Bronchial epithelial cell (primary cell): Measurements from ENCODE around the gene CSNK2B. TPM values are rescaled to one million over a fixed set of nuclear protein-coding genes. Genes with fewer than 3 reads are reported as not detected.

Source experiments
- DNase-seq: peaks from one replicate; pipeline ENCODE4 v3.0.0-alpha.2; 2010; ENCODE audit warnings: low read depth
- FAIRE-seq: peaks from 2 replicates; lab custom pipeline; 2011; peaks lifted over from hg19 to GRCh38; lab: Jason Lieb, UNC
- H3K27me3 ChIP-seq: 2 replicates; pipeline ENCODE4 v1.5.1; 2011; ENCODE audit warnings: low read length; ENCODE audit not compliant: control insufficient read depth, insufficient read depth
- H3K36me3 ChIP-seq: 2 replicates; pipeline ENCODE4 v1.5.1; 2011; ENCODE audit warnings: low read length; ENCODE audit not compliant: control insufficient read depth, insufficient read depth
- H3K4me3 ChIP-seq: 2 replicates; pipeline ENCODE4 v1.5.1; 2011; ENCODE audit warnings: mild to moderate bottlenecking, low read depth, low read length, control low read depth
- total RNA-seq: library from RNA; depleted of rRNA; stranded (reverse); fragments of >200 nt; gene quantifications from 2 replicates; pipeline ENCODE4 v1.2.1, GENCODE V29; 2014
- TF ChIP-seq, protein P1 (sequence below): IDR thresholded peaks from 2 replicates; pipeline ENCODE4 v1.5.1; 2011; ENCODE audit warnings: mild to moderate bottlenecking, moderate library complexity, low read length, control low read depth, inconsistent platforms; ENCODE audit not compliant: insufficient read depth, severe bottlenecking

CSNK2B gene
- total RNA-seq, 1 donor from 2014 or later: 61.1 TPM

DNA sequence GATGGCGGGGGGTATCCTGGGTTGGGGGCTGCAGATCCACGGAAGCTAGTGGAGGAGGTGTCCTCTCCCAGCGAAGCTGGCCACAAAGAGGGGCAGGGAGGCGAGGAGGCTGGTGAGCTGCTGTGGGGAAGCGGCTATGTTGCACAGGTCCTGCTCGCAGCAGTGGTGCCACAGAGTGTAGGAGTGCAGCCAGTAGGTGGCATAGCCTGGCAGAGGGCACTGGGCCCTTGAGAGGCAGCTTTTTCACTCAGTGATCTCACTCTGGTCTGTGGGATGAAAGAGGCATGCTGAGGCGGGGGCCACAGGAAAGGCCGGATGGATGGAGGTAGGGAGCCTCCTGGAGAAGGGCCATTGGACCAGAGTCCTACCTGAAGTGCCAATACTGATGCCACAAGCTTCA is 46.4 kb downstream of the CSNK2B start:
- DNase-seq (no peak), FAIRE-seq (peak; percentile 75)
- no peak overlapping the region for H3K4me3 ChIP-seq
- H3K27me3 ChIP-seq: no peaks in the 10 kb centered on the region
- TF ChIP-seq, protein P1, sequence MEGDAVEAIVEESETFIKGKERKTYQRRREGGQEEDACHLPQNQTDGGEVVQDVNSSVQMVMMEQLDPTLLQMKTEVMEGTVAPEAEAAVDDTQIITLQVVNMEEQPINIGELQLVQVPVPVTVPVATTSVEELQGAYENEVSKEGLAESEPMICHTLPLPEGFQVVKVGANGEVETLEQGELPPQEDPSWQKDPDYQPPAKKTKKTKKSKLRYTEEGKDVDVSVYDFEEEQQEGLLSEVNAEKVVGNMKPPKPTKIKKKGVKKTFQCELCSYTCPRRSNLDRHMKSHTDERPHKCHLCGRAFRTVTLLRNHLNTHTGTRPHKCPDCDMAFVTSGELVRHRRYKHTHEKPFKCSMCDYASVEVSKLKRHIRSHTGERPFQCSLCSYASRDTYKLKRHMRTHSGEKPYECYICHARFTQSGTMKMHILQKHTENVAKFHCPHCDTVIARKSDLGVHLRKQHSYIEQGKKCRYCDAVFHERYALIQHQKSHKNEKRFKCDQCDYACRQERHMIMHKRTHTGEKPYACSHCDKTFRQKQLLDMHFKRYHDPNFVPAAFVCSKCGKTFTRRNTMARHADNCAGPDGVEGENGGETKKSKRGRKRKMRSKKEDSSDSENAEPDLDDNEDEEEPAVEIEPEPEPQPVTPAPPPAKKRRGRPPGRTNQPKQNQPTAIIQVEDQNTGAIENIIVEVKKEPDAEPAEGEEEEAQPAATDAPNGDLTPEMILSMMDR: peak; percentile 57
- H3K36me3 ChIP-seq: no peaks in the 10 kb centered on the region

DNA sequence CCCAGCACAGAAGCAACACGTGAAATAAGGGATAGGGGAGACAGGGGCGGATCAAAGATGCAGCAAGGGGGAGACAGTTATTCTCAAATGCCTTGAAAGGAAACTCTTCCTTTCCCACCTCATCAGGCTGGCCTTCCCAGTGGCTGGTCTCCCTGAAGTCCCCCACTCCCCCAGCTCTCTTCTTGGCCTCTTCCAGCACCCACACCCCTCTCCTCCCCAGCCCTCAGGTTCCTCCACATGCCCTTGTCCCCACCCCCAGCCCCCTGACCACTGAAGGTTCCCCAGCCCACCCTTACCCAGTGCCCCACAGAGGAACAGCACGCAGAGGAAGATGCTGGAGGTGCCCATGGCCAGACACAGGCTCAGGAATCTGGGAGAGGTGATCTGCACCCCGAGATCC is 47.6 kb downstream of the CSNK2B start:
- Histone ChIP-seq H3K4me3 (no peak overlapping the region), H3K36me3 (no peaks in the 10 kb centered on the region), H3K27me3 (no peaks in the 10 kb centered on the region)
- no peak for DNase-seq
- TF ChIP-seq, protein P1: no peak
- no peak for FAIRE-seq

DNA sequence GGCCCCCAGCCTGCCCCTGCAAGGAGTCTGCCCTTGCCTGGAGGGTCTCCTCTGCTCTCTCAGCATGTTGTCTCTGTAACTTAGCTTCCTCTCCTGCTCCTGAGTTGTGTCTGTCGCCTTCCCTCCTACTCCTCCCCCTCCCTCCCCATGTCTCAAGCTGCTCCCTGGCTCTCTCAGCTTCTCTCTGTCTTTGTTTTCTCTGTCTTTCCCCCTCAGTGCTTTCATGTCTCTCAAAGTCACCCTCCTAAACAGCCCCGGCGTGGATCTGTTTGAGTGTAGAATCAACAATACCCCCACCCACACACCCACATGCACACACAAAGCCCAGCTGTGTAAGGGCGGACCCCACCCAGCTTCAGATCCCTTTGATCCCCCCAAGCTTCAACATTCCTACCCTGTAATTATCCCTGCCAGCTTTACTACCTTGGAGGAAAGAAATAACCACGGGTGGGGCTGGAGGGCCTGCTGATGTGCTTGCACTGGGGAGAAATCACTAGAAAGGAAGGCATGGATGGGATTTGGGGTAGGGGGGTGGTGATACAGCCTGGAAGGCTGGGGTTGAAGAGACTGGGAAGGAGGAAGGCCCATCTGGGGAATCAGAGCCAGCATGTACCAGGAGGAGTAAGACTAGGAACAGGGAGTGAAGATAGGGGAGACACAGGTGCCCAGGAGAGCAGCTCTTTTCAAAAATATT is 48.3 kb downstream of the CSNK2B start:
- H3K27me3 ChIP-seq: no peaks in the 10 kb centered on the region
- no peak overlapping the region for H3K4me3 ChIP-seq
- DNase-seq: no peak
- no peak for FAIRE-seq
- no peaks in the 10 kb centered on the region for H3K36me3 ChIP-seq
- TF ChIP-seq, protein P1: no peak

DNA sequence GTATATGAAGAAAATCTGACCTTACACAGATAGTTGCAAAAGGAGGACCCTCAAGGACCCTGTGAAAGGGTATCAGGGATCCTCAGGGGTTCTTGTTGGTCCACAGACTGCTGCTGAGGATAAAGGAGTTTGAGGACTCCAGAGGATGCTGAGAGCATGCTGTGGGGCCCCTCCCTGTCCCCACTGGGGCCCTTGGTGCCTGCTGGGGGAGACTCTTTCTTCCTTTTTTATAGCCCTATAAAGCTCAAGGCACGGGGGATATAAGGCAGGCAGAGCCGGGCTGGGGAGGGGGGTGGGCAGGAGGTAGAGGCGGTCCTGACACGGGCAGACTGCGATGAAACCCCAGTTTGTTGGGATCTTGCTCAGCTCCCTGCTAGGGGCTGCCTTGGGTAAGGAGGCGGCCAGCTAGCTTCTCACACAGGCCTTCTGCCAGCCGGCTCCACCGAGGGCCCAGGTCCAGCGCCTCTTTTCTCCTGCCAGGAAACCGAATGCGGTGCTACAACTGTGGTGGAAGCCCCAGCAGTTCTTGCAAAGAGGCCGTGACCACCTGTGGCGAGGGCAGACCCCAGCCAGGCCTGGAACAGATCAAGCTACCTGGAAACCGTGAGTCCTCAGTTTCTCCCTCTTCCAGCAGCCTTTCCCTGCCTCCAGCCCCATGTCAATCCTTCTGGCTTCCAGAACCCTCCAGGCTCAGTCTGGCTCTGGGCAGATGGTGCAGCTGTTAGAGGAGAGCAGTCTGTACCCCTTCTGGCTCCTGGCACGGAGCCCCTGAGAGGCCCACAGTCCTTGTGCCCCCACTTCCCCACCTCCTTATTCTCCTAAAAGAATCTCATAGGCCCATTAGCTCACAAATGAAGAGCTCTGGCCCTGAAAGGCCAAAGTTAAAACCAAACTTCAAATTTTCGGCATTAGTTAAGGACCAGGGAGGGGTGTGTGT is 49.4 kb downstream of the CSNK2B start, which contains the start of gene LY6G6D:
TSS of gene LY6G6D (plus strand) at position 327 of the 937 bp plus-strand sequence. CDS start at position 335, 8 bp downstream.
- no peak for FAIRE-seq
- no peak for DNase-seq
- Histone ChIP-seq H3K36me3 (no peaks in the 10 kb centered on the region), H3K27me3 (no peaks in the 10 kb centered on the region), H3K4me3 (no peak within 1 kb of the TSS)
- TF ChIP-seq, protein P1: no peak

DNA sequence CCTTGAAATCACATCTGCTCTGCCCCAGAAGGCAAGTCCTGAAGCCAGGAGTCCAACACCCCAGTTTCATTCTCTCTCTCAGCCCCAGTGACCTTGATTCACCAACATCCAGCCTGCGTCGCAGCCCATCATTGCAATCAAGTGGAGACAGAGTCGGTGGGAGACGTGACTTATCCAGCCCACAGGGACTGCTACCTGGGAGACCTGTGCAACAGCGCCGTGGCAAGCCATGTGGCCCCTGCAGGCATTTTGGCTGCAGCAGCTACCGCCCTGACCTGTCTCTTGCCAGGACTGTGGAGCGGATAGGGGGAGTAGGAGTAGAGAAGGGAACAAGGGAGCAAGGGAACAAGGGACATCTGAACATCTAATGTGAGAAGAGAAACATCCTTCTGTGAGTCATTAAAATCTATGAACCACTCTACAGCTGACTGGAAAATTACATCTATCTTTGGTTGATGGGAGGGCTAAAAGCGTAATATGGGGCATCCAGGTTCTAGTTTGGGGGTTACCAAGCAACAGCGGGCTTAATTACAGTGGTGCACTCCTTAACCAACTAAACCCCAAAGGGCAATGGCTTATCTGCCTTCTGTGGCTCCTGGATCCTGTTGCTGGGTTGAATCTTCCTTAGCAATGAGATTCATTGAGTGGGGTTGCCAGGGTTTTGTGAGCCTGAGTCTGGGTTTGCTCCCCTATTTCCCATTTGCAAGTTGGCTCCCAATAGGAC is 51.8 kb downstream of the CSNK2B start:
- DNase-seq (no peak), FAIRE-seq (no peak)
- TF ChIP-seq, protein P1: peak; percentile 30
- Histone ChIP-seq H3K27me3 (no peaks in the 10 kb centered on the region), H3K36me3 (no peaks in the 10 kb centered on the region), H3K4me3 (no peak overlapping the region)
